ENCODE data around the gene LIMS2.
A peak's percentile ranks its signal among the peaks of the same experiment; 100 is the strongest.

GRCh38 chr2:127701651-127702394 is 26.5 kb upstream of the LIMS2 start:
- peak in 2 of 3 donors; percentile 13 to 19 for TF ChIP-seq POLR2A (IDR thresholded peaks at IDR 0.05)
- TF ChIP-seq, protein P1, sequence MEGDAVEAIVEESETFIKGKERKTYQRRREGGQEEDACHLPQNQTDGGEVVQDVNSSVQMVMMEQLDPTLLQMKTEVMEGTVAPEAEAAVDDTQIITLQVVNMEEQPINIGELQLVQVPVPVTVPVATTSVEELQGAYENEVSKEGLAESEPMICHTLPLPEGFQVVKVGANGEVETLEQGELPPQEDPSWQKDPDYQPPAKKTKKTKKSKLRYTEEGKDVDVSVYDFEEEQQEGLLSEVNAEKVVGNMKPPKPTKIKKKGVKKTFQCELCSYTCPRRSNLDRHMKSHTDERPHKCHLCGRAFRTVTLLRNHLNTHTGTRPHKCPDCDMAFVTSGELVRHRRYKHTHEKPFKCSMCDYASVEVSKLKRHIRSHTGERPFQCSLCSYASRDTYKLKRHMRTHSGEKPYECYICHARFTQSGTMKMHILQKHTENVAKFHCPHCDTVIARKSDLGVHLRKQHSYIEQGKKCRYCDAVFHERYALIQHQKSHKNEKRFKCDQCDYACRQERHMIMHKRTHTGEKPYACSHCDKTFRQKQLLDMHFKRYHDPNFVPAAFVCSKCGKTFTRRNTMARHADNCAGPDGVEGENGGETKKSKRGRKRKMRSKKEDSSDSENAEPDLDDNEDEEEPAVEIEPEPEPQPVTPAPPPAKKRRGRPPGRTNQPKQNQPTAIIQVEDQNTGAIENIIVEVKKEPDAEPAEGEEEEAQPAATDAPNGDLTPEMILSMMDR (IDR thresholded peaks at IDR 0.05), result peak in 5 of 7 experiments; percentile 17 to 57 (median 41)

All from body of pancreas (tissue), 4 donors.